NCI-H146 treated with DMSO at 0.1 percent for 48 hours (cell line): ENCODE data around the gene MIB2.
"Not testable (repeated sequence)": the region's sequence is repeated elsewhere in the genome, so short reads cannot be mapped to it uniquely, and the experiment has no call there.

Experiments used
- DNase-seq: peaks from one replicate; lab custom pipeline; 2025; ENCODE audit not compliant: unreplicated experiment; lab: John Stamatoyannopoulos, UW

Gene MIB2

GRCh38 chr1:1646326-1646725, 31.0 kb downstream of the MIB2 start:
- DNase-seq = not testable (repeated sequence)

- DNase-seq = not testable (repeated sequence)
Observed at GRCh38 chr1:1647567-1648241, 32.4 kb downstream of the MIB2 start.

GRCh38 chr1:1648265-1648664, 33.0 kb downstream of the MIB2 start:
- DNase-seq = not testable (repeated sequence)

GRCh38 chr1:1658583-1659549, 43.6 kb downstream of the MIB2 start, which contains the start of gene CDK11B:
Gene CDK11B, minus strand, starts transcription at chr1:1659004. Its CDS starts 1,519 bp downstream, at chr1:1657485.
- DNase-seq = peak; percentile 57

- not testable (repeated sequence) for DNase-seq
Observed at GRCh38 chr1:1662392-1662791, 47.1 kb downstream of the MIB2 start.

GRCh38 chr1:1662830-1663560, 47.7 kb downstream of the MIB2 start:
- not testable (repeated sequence) for DNase-seq

GRCh38 chr1:1664318-1664717, 49.0 kb downstream of the MIB2 start:
- not testable (repeated sequence) for DNase-seq

- DNase-seq = no peak
Observed at GRCh38 chr1:1664941-1665814, 49.9 kb downstream of the MIB2 start.

GRCh38 chr1:1665815-1666251, 50.5 kb downstream of the MIB2 start:
- no peak for DNase-seq

- no peak for DNase-seq
Observed at GRCh38 chr1:1666526-1666925, 51.2 kb downstream of the MIB2 start.

GRCh38 chr1:1669468-1670440, 54.5 kb downstream of the MIB2 start:
- no peak for DNase-seq

GRCh38 chr1:1670866-1671265, 55.6 kb downstream of the MIB2 start:
- no peak for DNase-seq

- DNase-seq = no peak
Observed at GRCh38 chr1:1671365-1672119, 56.2 kb downstream of the MIB2 start.

- DNase-seq = no peak
Observed at GRCh38 chr1:1672181-1672965, 57.1 kb downstream of the MIB2 start.

GRCh38 chr1:1674806-1675205, 59.5 kb downstream of the MIB2 start:
- DNase-seq = not testable (repeated sequence)

GRCh38 chr1:1675218-1675617, 59.9 kb downstream of the MIB2 start:
- not testable (repeated sequence) for DNase-seq

GRCh38 chr1:1676087-1676486, 60.8 kb downstream of the MIB2 start:
- not testable (repeated sequence) for DNase-seq
